K562 (cell line): Measurements from ENCODE around the gene CYSRT1. TPM values are rescaled to one million over a fixed set of nuclear protein-coding genes. Genes with fewer than 3 reads are reported as not detected.

Source experiments
- CBX5 ChIP-seq: IDR thresholded peaks from 2 replicates; pipeline ENCODE4 v1.6.1; 2014; ENCODE audit warnings: low read depth, borderline replicate concordance
- CTBP1 ChIP-seq: fragments of 450-650 bp; IDR thresholded peaks from 2 replicates; pipeline ENCODE4 v1.6.1; 2016; ENCODE audit warnings: borderline replicate concordance
- DMBX1 ChIP-seq: fragments of 250-450 bp; sonication (Bioruptor Pico); IDR thresholded peaks from 2 replicates; pipeline ENCODE4 v1.8.0; 2022; ENCODE audit warnings: inconsistent platforms, mild to moderate bottlenecking, moderate library complexity, borderline replicate concordance
- GATAD2B ChIP-seq: fragments of 450-650 bp; IDR thresholded peaks from 2 replicates; pipeline ENCODE4 v1.6.1; 2017; ENCODE audit warnings: mild to moderate bottlenecking, borderline replicate concordance
- MTA2 ChIP-seq: fragments of 450-650 bp; IDR thresholded peaks from 2 replicates; pipeline ENCODE4 v1.6.1; 2016; ENCODE audit warnings: low read depth
- NR2C2 ChIP-seq, 2 experiments: fragments of 200-800 bp in 1 of 2; sonication (Bioruptor generic) in 1 of 2; sonication (generic) in 1 of 2; formaldehyde crosslinking in 1 of 2; IDR thresholded peaks; 2 replicates each; pipeline versions ENCODE4 v1.6.1 to v1.8.0; 2016 to 2022; ENCODE audit warnings: mild to moderate bottlenecking in 1 of 2, missing compliant biosample characterization in 1 of 2, missing genetic modification characterization in 1 of 2, missing genetic modification reagents in 1 of 2
- PML ChIP-seq: IDR thresholded peaks from 2 replicates; pipeline ENCODE4 v1.6.1; 2012; ENCODE audit warnings: low read length, inconsistent platforms
- POLR2H ChIP-seq: IDR thresholded peaks from 2 replicates; pipeline ENCODE4 v1.6.1; 2016; ENCODE audit warnings: missing genetic modification characterization, low read depth, mild to moderate bottlenecking, control low read depth, missing compliant biosample characterization, moderate library complexity
- RB1 ChIP-seq: fragments of 450-650 bp; IDR thresholded peaks from 2 replicates; pipeline ENCODE4 v1.6.1; 2017; ENCODE audit warnings: low read depth, mild to moderate bottlenecking
- SUPT5H ChIP-seq: fragments of 450-650 bp; IDR thresholded peaks from 2 replicates; pipeline ENCODE4 v1.6.1; 2016
- XRCC5 ChIP-seq: fragments of 200-400 bp; formaldehyde crosslinking; IDR thresholded peaks from 2 replicates; pipeline ENCODE4 v1.6.1; 2017; ENCODE audit warnings: low read depth, mild to moderate bottlenecking, low read length
- ZFP30 ChIP-seq: fragments of 250-450 bp; sonication (Bioruptor Pico); IDR thresholded peaks from 2 replicates; pipeline ENCODE4 v1.8.0; 2022; ENCODE audit warnings: moderate library complexity, mild to moderate bottlenecking, inconsistent platforms, borderline replicate concordance
- ZNF668 ChIP-seq: fragments of 250-450 bp; sonication (Bioruptor Pico); IDR thresholded peaks from 2 replicates; pipeline ENCODE4 v1.8.0; 2022; ENCODE audit warnings: mild to moderate bottlenecking, inconsistent platforms
- polyA plus RNA-seq, 8 experiments: library from polyadenylated mRNA; depleted of rRNA in 4 of 8; stranded (reverse) in 5 of 8; unstranded in 3 of 8; fragments of >200 nt; fragmentation: Nextera tagmentation in 2 of 8; fragmentation: Illumina TruSeq in 1 of 8; extraction: Ambion mirVana in 2 of 8; extraction: Trizol in 1 of 8; gene quantifications; 2 replicates each; pipeline versions ENCODE4 v1.2.1 to v1.2.3, GENCODE V29; 2011 to 2014; ENCODE audit warnings: inconsistent platforms in 1 of 8, missing spikeins in 1 of 8
- total RNA-seq, 7 experiments: library from RNA; depleted of rRNA in 6 of 7; stranded (reverse); fragments of >200 nt in 6 of 7; fragmentation: Illumina TruSeq in 2 of 7; extraction: Trizol in 2 of 7; gene quantifications; 2 replicates each; pipeline versions ENCODE4 v1.2.1 to v1.2.3, GENCODE V29; 2011 to 2021; ENCODE audit warnings: low replicate concordance in 1 of 7
- TF ChIP-seq, protein P1 (sequence below): fragments of 250-450 bp; sonication (Bioruptor Pico); IDR thresholded peaks from 2 replicates; pipeline ENCODE4 v1.8.0; 2021; ENCODE audit warnings: moderate library complexity, mild to moderate bottlenecking, inconsistent platforms
- TF ChIP-seq, protein P2 (sequence below): fragments of 250-450 bp; sonication (Bioruptor Pico); IDR thresholded peaks from 2 replicates; pipeline ENCODE4 v1.5.0; 2020; ENCODE audit warnings: mild to moderate bottlenecking, borderline replicate concordance
- TF ChIP-seq, protein P3 (sequence below): fragments of 150-350 bp; conservative IDR thresholded peaks from 2 replicates; pipeline ENCODE4 v1.6.1; 2014; ENCODE audit warnings: low read length
- TF ChIP-seq, protein P4 (sequence below): sonication (generic); formaldehyde crosslinking; IDR thresholded peaks from 2 replicates; pipeline ENCODE4 v1.8.0; 2022; ENCODE audit warnings: mild to moderate bottlenecking, missing genetic modification reagents
- TF ChIP-seq, protein P5 (sequence below): fragments of 250-450 bp; sonication (Bioruptor Pico); IDR thresholded peaks from 2 replicates; pipeline ENCODE4 v1.5.1; 2021; ENCODE audit warnings: mild to moderate bottlenecking

CYSRT1 gene
- total and polyA plus RNA-seq, 9 of the 15 experiments (the other 6 are each of a cell fraction or from before 2014, with no cell fraction given): 0.04 to 1.4 (median 0.42) TPM; not detected in 3

DNA sequence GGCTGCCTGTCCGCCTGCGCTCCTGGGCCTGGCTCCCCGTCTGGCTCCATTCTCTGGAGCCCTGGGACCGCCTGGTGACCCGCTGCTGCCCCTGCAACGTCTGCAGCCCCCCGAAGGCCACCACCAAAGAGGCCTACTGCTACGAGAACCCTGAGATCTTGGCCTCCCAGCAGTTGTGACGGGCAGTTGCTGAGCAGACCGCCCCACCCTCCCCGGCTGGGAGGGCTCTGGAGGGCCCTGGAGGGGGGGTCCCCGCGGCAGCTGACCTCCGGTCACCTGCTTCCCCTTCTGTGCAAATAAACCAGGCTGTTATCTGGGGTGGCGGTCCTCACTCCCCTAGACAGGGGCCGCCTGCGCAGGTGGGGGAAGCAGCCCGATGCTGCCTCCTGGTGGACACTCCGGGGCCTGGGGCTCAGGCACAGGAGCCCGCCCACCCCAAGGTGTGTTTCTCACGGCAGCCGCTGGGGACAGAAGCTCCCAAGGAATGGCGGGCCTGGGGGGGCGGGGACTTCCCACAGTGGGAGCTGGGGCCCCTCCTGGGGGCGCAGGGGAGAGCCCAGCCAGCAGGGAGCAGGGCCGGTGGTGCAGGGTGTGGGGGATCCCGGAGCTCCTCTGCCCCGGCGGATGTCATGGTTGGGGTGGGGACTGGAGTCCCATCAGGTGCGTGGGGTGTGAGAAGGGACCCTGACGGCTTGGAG is 11.4 kb downstream of the CYSRT1 start (continued):
- TF ChIP-seq, protein P1, sequence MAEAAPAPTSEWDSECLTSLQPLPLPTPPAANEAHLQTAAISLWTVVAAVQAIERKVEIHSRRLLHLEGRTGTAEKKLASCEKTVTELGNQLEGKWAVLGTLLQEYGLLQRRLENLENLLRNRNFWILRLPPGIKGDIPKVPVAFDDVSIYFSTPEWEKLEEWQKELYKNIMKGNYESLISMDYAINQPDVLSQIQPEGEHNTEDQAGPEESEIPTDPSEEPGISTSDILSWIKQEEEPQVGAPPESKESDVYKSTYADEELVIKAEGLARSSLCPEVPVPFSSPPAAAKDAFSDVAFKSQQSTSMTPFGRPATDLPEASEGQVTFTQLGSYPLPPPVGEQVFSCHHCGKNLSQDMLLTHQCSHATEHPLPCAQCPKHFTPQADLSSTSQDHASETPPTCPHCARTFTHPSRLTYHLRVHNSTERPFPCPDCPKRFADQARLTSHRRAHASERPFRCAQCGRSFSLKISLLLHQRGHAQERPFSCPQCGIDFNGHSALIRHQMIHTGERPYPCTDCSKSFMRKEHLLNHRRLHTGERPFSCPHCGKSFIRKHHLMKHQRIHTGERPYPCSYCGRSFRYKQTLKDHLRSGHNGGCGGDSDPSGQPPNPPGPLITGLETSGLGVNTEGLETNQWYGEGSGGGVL (CRISPR knock-in tag): no peak
- peak; percentile 96 for TF ChIP-seq RB1
- TF ChIP-seq, protein P2, sequence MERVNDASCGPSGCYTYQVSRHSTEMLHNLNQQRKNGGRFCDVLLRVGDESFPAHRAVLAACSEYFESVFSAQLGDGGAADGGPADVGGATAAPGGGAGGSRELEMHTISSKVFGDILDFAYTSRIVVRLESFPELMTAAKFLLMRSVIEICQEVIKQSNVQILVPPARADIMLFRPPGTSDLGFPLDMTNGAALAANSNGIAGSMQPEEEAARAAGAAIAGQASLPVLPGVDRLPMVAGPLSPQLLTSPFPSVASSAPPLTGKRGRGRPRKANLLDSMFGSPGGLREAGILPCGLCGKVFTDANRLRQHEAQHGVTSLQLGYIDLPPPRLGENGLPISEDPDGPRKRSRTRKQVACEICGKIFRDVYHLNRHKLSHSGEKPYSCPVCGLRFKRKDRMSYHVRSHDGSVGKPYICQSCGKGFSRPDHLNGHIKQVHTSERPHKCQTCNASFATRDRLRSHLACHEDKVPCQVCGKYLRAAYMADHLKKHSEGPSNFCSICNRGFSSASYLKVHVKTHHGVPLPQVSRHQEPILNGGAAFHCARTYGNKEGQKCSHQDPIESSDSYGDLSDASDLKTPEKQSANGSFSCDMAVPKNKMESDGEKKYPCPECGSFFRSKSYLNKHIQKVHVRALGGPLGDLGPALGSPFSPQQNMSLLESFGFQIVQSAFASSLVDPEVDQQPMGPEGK (CRISPR knock-in tag): peak; percentile 36; the same call in 1 of the 2 replicates
- TF ChIP-seq, protein P3, sequence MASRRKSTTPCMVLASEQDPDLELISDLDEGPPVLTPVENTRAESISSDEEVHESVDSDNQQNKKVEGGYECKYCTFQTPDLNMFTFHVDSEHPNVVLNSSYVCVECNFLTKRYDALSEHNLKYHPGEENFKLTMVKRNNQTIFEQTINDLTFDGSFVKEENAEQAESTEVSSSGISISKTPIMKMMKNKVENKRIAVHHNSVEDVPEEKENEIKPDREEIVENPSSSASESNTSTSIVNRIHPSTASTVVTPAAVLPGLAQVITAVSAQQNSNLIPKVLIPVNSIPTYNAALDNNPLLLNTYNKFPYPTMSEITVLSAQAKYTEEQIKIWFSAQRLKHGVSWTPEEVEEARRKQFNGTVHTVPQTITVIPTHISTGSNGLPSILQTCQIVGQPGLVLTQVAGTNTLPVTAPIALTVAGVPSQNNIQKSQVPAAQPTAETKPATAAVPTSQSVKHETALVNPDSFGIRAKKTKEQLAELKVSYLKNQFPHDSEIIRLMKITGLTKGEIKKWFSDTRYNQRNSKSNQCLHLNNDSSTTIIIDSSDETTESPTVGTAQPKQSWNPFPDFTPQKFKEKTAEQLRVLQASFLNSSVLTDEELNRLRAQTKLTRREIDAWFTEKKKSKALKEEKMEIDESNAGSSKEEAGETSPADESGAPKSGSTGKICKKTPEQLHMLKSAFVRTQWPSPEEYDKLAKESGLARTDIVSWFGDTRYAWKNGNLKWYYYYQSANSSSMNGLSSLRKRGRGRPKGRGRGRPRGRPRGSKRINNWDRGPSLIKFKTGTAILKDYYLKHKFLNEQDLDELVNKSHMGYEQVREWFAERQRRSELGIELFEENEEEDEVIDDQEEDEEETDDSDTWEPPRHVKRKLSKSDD: no peak; the same call in 1 of the 2 replicates
- TF ChIP-seq CTBP1: peak; percentile 84
- TF ChIP-seq, protein P4, sequence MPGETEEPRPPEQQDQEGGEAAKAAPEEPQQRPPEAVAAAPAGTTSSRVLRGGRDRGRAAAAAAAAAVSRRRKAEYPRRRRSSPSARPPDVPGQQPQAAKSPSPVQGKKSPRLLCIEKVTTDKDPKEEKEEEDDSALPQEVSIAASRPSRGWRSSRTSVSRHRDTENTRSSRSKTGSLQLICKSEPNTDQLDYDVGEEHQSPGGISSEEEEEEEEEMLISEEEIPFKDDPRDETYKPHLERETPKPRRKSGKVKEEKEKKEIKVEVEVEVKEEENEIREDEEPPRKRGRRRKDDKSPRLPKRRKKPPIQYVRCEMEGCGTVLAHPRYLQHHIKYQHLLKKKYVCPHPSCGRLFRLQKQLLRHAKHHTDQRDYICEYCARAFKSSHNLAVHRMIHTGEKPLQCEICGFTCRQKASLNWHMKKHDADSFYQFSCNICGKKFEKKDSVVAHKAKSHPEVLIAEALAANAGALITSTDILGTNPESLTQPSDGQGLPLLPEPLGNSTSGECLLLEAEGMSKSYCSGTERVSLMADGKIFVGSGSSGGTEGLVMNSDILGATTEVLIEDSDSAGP (CRISPR knock-in tag): no peak
- TF ChIP-seq MTA2: peak; percentile 71
- TF ChIP-seq, protein P5, sequence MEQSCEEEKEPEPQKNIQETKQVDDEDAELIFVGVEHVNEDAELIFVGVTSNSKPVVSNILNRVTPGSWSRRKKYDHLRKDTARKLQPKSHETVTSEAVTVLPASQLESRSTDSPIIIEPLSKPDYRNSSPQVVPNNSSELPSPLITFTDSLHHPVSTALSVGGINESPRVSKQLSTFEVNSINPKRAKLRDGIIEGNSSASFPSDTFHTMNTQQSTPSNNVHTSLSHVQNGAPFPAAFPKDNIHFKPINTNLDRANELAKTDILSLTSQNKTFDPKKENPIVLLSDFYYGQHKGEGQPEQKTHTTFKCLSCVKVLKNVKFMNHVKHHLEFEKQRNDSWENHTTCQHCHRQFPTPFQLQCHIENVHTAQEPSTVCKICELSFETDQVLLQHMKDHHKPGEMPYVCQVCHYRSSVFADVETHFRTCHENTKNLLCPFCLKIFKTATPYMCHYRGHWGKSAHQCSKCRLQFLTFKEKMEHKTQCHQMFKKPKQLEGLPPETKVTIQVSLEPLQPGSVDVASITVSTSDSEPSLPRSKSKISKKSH (CRISPR knock-in tag): no peak
- no peak for TF ChIP-seq GATAD2B
- no peak for TF ChIP-seq NR2C2 (CRISPR knock-in tag; IDR thresholded peaks at IDR 0.05)
- peak; percentile 24; the same call in 1 of the 2 replicates for TF ChIP-seq NR2C2 (tag; IDR thresholded peaks at IDR 0.05)
- no peak for TF ChIP-seq DMBX1 (CRISPR knock-in tag)
- TF ChIP-seq ZFP30 (CRISPR knock-in tag): no peak
- no peak for TF ChIP-seq ZNF668 (CRISPR knock-in tag)
- TF ChIP-seq POLR2H (tag): no peak
- TF ChIP-seq PML: no peak; the same call in 1 of the 2 replicates
- no peak for TF ChIP-seq XRCC5
- TF ChIP-seq CBX5: no peak
- no peak for TF ChIP-seq SUPT5H
